OCI-LY7 (cell line): Measurements from ENCODE around the gene DAPK2.

Experiments used
- EZH2phosphoT487 ChIP-seq: fragments of 200-600 bp; sonication (generic); IDR thresholded peaks from 2 replicates; pipeline ENCODE4 v1.6.1; 2018; ENCODE audit warnings: low read depth, borderline replicate concordance, mild to moderate bottlenecking, mixed run types, antibody characterized with exemption, low read length, moderate library complexity, mixed read lengths
- TF ChIP-seq, protein P1 (sequence below): fragments of 200-600 bp; sonication (generic); conservative IDR thresholded peaks from 2 replicates; pipeline ENCODE4 v1.5.1; 2014; ENCODE audit warnings: mild to moderate bottlenecking, antibody characterized with exemption, low read length, moderate library complexity, mixed read lengths

DNA sequence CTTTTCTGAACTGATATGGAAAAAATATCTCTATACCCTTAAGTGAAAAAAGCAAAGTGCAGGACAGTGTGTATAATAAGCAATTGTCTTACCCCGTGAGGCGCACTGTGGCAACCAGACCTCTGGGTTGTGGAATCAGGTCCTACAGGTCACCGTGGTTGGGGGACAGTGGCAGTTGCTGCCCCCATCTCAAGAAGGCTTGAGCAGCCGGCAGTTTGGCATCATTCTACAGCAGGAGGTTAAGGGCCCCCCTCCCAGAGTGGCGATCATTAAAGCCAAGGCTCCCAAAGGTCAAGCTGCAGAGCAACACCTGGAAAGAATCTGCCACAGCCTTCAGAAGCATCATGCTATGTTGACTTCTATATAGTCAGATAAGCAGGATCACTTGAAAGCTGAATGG lies 156.5 kb downstream of the DAPK2 start:
- TF ChIP-seq, protein P1, sequence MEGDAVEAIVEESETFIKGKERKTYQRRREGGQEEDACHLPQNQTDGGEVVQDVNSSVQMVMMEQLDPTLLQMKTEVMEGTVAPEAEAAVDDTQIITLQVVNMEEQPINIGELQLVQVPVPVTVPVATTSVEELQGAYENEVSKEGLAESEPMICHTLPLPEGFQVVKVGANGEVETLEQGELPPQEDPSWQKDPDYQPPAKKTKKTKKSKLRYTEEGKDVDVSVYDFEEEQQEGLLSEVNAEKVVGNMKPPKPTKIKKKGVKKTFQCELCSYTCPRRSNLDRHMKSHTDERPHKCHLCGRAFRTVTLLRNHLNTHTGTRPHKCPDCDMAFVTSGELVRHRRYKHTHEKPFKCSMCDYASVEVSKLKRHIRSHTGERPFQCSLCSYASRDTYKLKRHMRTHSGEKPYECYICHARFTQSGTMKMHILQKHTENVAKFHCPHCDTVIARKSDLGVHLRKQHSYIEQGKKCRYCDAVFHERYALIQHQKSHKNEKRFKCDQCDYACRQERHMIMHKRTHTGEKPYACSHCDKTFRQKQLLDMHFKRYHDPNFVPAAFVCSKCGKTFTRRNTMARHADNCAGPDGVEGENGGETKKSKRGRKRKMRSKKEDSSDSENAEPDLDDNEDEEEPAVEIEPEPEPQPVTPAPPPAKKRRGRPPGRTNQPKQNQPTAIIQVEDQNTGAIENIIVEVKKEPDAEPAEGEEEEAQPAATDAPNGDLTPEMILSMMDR, result no peak
- TF ChIP-seq EZH2phosphoT487, result no peak
